ENCODE data around the gene TEN1.

Gene TEN1

GRCh38 chr17:76007131-76007849, 28.2 kb downstream of the TEN1 start:
- Mint-ChIP-seq H3K4me3 (no peak overlapping the region), H3K27ac (no peak overlapping the region), H3K9me3 (no peaks in the 10 kb centered on the region), H3K36me3 (ENCODE audit: low read depth) (peaks cover 14% of the 10 kb centered on the region), H3K4me1 (peaks cover 10% of the 10 kb centered on the region), H3K27me3 (ENCODE audit: low read depth) (no peaks in the 10 kb centered on the region)
- TF ChIP-seq CTCF (IDR thresholded peaks at IDR 0.05; ENCODE audit: unreplicated experiment in 3 of 3): no peak

- no peaks in the 10 kb centered on the region for H3K27me3 Mint-ChIP-seq (ENCODE audit: low read depth)
- no peak overlapping the region for H3K27ac Mint-ChIP-seq
- peaks cover 10% of the 10 kb centered on the region for H3K4me1 Mint-ChIP-seq
- no peaks in the 10 kb centered on the region for H3K9me3 Mint-ChIP-seq
- TF ChIP-seq CTCF (IDR thresholded peaks at IDR 0.05; ENCODE audit: unreplicated experiment in 3 of 3): no peak
- peaks cover 14% of the 10 kb centered on the region for H3K36me3 Mint-ChIP-seq (ENCODE audit: low read depth)
- H3K4me3 Mint-ChIP-seq: no peak overlapping the region
These were observed 28.8 kb downstream of the TEN1 start for GRCh38 chr17:76007850-76008165.

GRCh38 chr17:76008208-76008607, 29.2 kb downstream of the TEN1 start:
- TF ChIP-seq CTCF (IDR thresholded peaks at IDR 0.05; ENCODE audit: unreplicated experiment in 3 of 3): no peak
- Mint-ChIP-seq H3K9me3 (no peaks in the 10 kb centered on the region), H3K27me3 (ENCODE audit: low read depth) (no peaks in the 10 kb centered on the region), H3K4me1 (peaks cover 10% of the 10 kb centered on the region), H3K27ac (no peak overlapping the region), H3K4me3 (no peak overlapping the region), H3K36me3 (ENCODE audit: low read depth) (peaks cover 13% of the 10 kb centered on the region)

- Mint-ChIP-seq H3K4me3 (no peak overlapping the region), H3K4me1 (peaks cover 15% of the 10 kb centered on the region), H3K36me3 (ENCODE audit: low read depth) (peaks cover 9% of the 10 kb centered on the region), H3K27ac (no peak overlapping the region), H3K9me3 (no peaks in the 10 kb centered on the region), H3K27me3 (ENCODE audit: low read depth) (no peaks in the 10 kb centered on the region)
- no peak for TF ChIP-seq CTCF (IDR thresholded peaks at IDR 0.05; ENCODE audit: unreplicated experiment in 3 of 3)
These were observed 29.8 kb downstream of the TEN1 start for GRCh38 chr17:76008630-76009425.

GRCh38 chr17:76009447-76009846, 30.4 kb downstream of the TEN1 start:
- Mint-ChIP-seq H3K4me1 (peaks cover 19% of the 10 kb centered on the region), H3K9me3 (no peaks in the 10 kb centered on the region), H3K36me3 (ENCODE audit: low read depth) (peaks cover 9% of the 10 kb centered on the region), H3K27ac (no peak overlapping the region), H3K4me3 (no peak overlapping the region), H3K27me3 (ENCODE audit: low read depth) (peaks cover 5% of the 10 kb centered on the region)
- no peak for TF ChIP-seq CTCF (IDR thresholded peaks at IDR 0.05; ENCODE audit: unreplicated experiment in 3 of 3)

All from nephron (organoid).